ENCODE data around the gene ZMYM2.

ZMYM2 gene

DNA sequence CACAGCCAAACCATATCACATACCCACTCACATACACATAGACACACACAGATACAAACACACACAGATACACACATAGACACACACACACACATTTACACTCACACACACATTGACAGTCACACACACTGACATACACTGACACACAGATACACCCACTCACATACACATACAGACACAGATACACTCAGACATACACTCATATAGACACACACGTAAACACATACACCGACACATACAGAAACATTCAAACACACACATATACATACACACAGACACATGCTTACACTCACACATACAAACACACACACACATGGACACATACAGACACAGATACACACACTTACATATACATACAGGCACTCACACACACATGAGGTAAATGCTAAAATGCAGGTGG lies 172.1 kb downstream of the ZMYM2 start:
- in situ Hi-C loops (cut with MboI; ENCODE audit: low sequenced_read_pairs), result no loop called here

DNA sequence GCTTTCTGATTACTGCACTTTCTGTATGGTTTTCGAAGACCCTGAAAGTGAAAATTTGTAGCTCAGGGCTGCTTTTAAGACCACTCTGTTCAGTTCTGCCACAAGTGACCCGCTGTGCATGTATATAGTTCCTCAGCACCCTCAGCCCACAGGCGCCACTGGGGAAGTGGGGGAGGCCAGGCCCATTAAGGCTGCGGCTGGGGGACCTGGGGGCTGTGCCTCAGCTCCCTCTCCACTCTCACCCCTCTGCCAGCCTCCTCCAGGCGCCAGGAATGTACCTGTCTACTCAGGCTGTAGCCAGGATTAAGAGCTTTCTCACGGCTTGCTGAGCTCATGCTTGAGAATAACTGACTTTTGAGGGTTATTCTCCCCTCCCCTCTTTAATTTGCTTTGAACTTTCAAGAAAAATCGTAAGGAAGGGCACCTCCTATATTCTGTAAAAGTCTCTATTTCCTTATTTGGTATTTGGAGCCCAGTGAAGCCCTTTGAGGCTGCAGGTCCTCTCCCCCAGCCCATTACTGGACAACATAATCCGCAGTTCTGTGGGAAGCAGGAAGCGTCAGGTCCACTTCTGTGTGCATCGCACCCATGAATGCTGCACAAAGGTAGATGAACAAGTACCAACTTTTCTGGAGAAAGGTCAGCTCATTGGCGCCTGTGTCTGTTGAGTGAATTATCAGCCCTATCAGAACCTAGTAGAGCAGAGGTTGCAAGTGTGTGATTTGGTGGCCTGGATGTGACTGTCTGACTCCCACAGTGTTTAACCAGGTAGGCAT lies 172.7 kb downstream of the ZMYM2 start:
- in situ Hi-C loops (cut with MboI; ENCODE audit: low sequenced_read_pairs), result no loop called here

DNA sequence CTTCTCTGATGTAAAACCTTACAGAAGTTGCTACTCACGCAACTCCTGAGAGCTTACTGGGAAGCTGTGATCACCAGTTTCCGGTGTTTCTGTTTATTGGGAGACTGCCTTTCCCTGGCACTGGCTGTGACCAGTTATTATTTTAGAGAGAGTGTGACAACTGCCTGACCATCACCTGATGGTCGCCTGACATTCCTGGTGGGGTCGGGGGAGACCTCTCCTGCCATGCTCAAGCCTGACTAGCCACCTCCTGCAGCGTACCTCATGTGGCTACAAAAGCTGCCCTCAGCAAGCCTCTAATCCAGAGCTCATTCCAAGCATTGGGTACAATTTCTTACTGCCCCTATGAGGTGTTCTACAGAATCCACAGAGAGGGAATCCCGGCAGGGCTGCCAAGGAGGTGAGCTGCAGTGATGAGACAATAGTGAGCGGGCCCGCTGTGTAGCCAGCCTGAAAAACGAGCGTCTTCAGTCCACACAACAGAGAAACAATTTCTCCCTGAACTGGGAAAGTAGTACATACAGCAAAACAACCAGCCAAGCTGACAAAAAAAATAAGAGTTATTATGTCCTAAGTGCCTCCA lies 173.6 kb downstream of the ZMYM2 start:
- in situ Hi-C loops (cut with MboI; ENCODE audit: low sequenced_read_pairs), result no loop called here

DNA sequence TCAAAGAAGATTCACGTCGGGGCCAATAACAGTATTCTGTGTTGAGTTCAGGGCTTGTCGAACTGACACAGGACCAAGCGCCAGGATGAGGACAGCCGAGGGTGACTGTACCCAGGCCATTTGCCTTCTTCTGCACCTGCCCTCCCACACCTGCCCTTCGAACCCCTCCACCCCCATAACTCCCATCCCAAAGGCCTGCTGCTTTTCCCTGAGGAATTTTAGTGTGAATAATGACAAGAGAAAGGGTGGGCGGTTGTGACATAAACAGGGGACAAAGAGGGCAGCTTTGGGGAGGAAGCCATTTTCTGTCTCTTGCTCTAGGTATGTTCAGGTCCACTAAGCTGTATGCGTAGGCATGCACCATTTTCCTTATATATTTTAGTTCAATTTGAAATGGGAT lies 176.2 kb downstream of the ZMYM2 start:
- in situ Hi-C loops (cut with MboI; ENCODE audit: low sequenced_read_pairs), result no loop called here

DNA sequence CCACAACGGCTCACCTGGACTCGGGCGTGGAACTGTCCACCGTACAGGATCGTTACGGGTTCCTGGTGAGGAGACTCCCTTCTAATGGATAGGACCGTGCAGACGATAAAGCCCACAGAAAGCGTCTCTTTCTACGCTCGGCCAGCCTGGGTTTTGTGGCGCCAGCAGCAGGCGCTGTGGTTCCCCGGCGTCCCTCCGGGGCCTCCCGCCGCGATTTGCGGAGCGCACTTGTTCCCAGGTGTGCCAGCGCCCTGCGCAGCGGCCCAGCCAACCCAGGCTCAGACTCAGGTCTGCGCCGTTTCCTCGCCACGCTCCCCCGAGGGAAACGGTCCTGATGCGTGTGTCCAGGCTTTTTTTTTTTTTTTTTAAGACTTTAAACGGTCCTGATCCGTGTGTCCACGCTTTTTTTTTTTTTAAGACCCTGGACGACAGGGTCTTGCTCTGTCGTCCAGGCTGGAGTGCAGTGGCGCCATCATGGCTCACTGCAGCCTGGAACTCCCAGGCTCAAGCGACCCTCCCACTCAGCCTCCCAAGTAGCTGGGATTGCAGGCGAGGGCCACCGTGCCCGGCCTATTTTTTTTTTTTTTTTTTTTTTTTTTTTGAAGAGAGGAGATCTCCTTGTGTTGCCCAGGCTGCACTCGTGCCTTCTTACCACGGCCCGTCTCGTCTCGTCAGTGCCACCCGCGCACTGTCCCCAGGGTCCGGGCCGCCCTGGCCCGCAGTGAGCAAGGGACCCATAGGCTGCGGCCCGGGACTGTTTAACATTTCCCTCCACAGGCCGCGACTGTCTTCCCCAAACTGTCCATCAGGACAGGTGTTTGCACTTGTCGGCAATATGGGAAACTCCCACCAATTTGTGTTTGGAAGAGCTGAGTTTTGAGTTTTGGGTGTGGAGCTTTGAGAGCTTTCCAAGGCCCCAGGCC lies 178.5 kb downstream of the ZMYM2 start:
- in situ Hi-C loops (cut with MboI; ENCODE audit: low sequenced_read_pairs), result no loop called here

DNA sequence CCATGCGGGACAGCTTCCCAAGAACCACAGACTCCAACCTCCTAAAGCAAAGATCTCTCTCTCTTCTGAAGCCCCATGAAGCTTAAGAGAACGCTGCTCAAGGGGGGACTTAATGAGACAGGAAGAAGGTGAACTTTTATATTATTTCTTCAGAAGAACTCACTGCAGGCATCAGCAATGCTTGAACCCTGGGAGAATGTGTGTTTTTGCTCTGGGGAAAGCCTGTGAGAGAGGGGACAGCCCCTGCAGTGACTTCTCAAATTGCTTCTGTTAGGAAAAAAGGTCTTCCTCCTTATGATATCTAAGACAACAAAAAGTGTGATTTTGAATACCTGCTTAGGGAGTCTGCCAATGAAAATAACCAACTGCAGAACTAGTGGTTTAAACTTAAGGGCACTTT lies 179.3 kb downstream of the ZMYM2 start:
- in situ Hi-C loops (cut with MboI; ENCODE audit: low sequenced_read_pairs), result no loop called here

DNA sequence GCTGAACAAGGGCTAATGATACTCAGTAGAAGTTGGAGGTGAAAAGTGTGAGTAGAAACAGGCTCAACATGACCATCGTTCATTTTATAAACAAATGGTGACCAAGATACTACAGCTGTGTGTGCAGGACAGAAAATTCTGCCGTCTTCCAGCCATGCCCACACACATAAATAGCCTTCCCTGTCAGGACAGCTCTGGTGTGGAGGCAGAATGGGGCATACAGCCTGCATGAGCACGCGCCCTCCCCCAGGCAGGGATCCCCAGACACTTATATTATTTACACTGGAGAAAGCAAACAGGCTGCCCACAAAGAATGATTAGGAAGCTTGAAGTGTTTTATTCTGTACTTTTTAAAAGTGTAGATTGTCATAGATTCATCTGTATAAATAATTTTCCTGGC lies 182.0 kb downstream of the ZMYM2 start:
- in situ Hi-C loops (cut with MboI; ENCODE audit: low sequenced_read_pairs), result no loop called here

Data from HL-60/S4 (cell line).